SK-N-SH (cell line): ENCODE data around the gene GADD45B. TPM values are rescaled to one million over a fixed set of nuclear protein-coding genes. Genes with fewer than 3 reads are reported as not detected.

Source experiments
- CTCF ChIA-PET: fragments of 300-600, 350-600 bp; formaldehyde crosslinking; extraction: SDS; loops from one replicate; lab custom pipeline; 2021; lab: Yijun Ruan, JAX
- POLR2A ChIA-PET: fragments of 350-600 bp; sonication (Branson Sonifier 250); formaldehyde crosslinking; extraction: SDS; loops from one replicate; lab custom pipeline; 2020; ENCODE audit warnings: antibody characterized with exemption, inconsistent platforms; lab: Yijun Ruan, JAX
- DNase-seq: peaks from one replicate; pipeline ENCODE4 v3.0.0; 2012
- H2AFZ ChIP-seq: fragments of 200-600 bp; sonication (generic); 2 replicates; pipeline ENCODE4 v1.8.1; 2016; ENCODE audit warnings: antibody characterized with exemption, mild to moderate bottlenecking, low read depth
- H3F3A ChIP-seq: fragments of 200-600 bp; sonication (generic); replicated peaks from 2 replicates; pipeline ENCODE3; 2016; ENCODE audit warnings: antibody characterized with exemption, mild to moderate bottlenecking; ENCODE audit not compliant: insufficient read depth
- H3K27ac ChIP-seq, 2 experiments: fragments of 200-500 bp in 1 of 2; fragments of 200-600 bp in 1 of 2; sonication (Bioruptor generic) in 1 of 2; sonication (generic), shearing (Covaris generic) in 1 of 2; 2 replicates each; pipeline versions ENCODE4 v1.5.1 to v1.6.1; 2014 to 2016; ENCODE audit warnings: low read depth in 2 of 2, inconsistent platforms in 1 of 2, low read length in 1 of 2, mild to moderate bottlenecking in 1 of 2, mixed read lengths in 1 of 2
- H3K27me3 ChIP-seq: fragments of 200-600 bp; sonication (generic), shearing (Covaris generic); 2 replicates; pipeline ENCODE4 v1.6.1; 2016; ENCODE audit warnings: mixed run types; ENCODE audit not compliant: insufficient read depth
- H3K36me3 ChIP-seq, 2 experiments: fragments of 200-500 bp in 1 of 2; fragments of 200-600 bp in 1 of 2; sonication (Bioruptor generic) in 1 of 2; sonication (generic) in 1 of 2; replicated peaks in 1 of 2; 2 replicates each; pipeline versions ENCODE3 to v1.5.1; 2014 to 2016; ENCODE audit warnings: low read length in 1 of 2, mild to moderate bottlenecking in 1 of 2; ENCODE audit not compliant: insufficient read depth in 2 of 2, control insufficient read depth in 1 of 2
- H3K4me1 ChIP-seq, 2 experiments: fragments of 200-500 bp in 1 of 2; fragments of 200-600 bp in 1 of 2; sonication (Bioruptor generic) in 1 of 2; sonication (generic), shearing (Covaris generic) in 1 of 2; 2 replicates each; pipeline versions ENCODE4 v1.5.1 to v1.6.1; 2014 to 2016; ENCODE audit warnings: low read depth in 1 of 2, low read length in 1 of 2, mixed run types in 1 of 2; ENCODE audit not compliant: insufficient read depth in 2 of 2, control insufficient read depth in 1 of 2
- H3K4me2 ChIP-seq: fragments of 200-600 bp; sonication (generic), shearing (Covaris generic); 2 replicates; pipeline ENCODE4 v1.6.1; 2017; ENCODE audit warnings: mixed run types
- H3K4me3 ChIP-seq, 2 experiments: fragments of 200-500 bp in 1 of 2; fragments of 200-600 bp in 1 of 2; sonication (Bioruptor generic) in 1 of 2; sonication (generic), shearing (Covaris generic) in 1 of 2; 2 replicates each; pipeline versions ENCODE4 v1.5.1 to v1.8.1; 2014 to 2016; ENCODE audit warnings: low read depth in 2 of 2, inconsistent platforms in 1 of 2, low read length in 1 of 2, mild to moderate bottlenecking in 1 of 2, mixed read lengths in 1 of 2, moderate library complexity in 1 of 2
- H3K79me2 ChIP-seq: fragments of 200-600 bp; sonication (generic); 2 replicates; pipeline ENCODE4 v1.8.1; 2017; ENCODE audit warnings: mild to moderate bottlenecking; ENCODE audit not compliant: insufficient read depth
- H3K9ac ChIP-seq: fragments of 200-600 bp; sonication (generic); 2 replicates; pipeline ENCODE4 v1.6.1; 2017; ENCODE audit warnings: mixed run types
- H3K9me2 ChIP-seq: fragments of 200-600 bp; sonication (generic); 2 replicates; pipeline ENCODE4 v1.6.1; 2017; ENCODE audit warnings: mixed run types
- H3K9me3 ChIP-seq: fragments of 200-600 bp; sonication (generic); 2 replicates; pipeline ENCODE4 v1.6.1; 2017; ENCODE audit warnings: mixed run types, mild to moderate bottlenecking, moderate library complexity
- H4K20me1 ChIP-seq: fragments of 200-600 bp; sonication (generic); 2 replicates; pipeline ENCODE4 v1.6.1; 2017; ENCODE audit warnings: mild to moderate bottlenecking, mixed run types; ENCODE audit not compliant: insufficient read depth
- IRF3 ChIP-seq: fragments of 150-350 bp; IDR thresholded peaks from 2 replicates; pipeline ENCODE4 v1.6.1; 2016; ENCODE audit warnings: mild to moderate bottlenecking, low read depth, low read length
- NFIC ChIP-seq: IDR thresholded peaks from 2 replicates; pipeline ENCODE4 v1.4.0; 2012; ENCODE audit warnings: borderline replicate concordance
- SIN3A ChIP-seq: IDR thresholded peaks from 2 replicates; pipeline ENCODE4 v1.6.1; 2012; ENCODE audit warnings: low read depth, mild to moderate bottlenecking, low read length, moderate library complexity, borderline replicate concordance
- WGBS: methylation state at CpG from one replicate; pipeline ENCODE4 v1.1.6; 2017; ENCODE audit warnings: low lambda C conversion rate; 5-methylcytosine and 5-hydroxymethylcytosine counted together
- polyA plus RNA-seq, 3 experiments: library from polyadenylated mRNA; depleted of rRNA; stranded (reverse); fragments of >200 nt; gene quantifications; 2 replicates each; pipeline ENCODE4 v1.2.3, GENCODE V29; 2012
- small RNA-seq, 7 experiments: library from RNA; depleted of rRNA; stranded (forward); fragments of <200 nt; gene quantifications; one replicate each; pipeline ENCODE3, GENCODE V24; 2012

The GADD45B gene
- polyA plus RNA-seq, 1 of the 3 experiments (the other 2 are of a cell fraction): 67.6 TPM

- no peaks in the 10 kb centered on the region for H3K9me2 ChIP-seq
- WGBS: 82% methylated on average over 4 of the region's 4 CpGs
- H3K9me3 ChIP-seq: 0 out of 2 replicates have a peak, but pooled peaks cover 2% of the 10 kb centered on the region
- no peak overlapping the region for H3K4me2 ChIP-seq
- no peaks in the 10 kb centered on the region; a peak in 2 of 4 replicates for H3K4me1 ChIP-seq
- no peaks in the 10 kb centered on the region for H3K27me3 ChIP-seq
- H3K79me2 ChIP-seq: no peaks in the 10 kb centered on the region
- H3K27ac ChIP-seq: no peak overlapping the region
- peaks cover 39% of the 10 kb centered on the region for H3F3A ChIP-seq
- DNase-seq: peak; percentile 12
- POLR2A ChIA-PET: no interaction called here
- no peak overlapping the region for H3K4me3 ChIP-seq
- no peaks in the 10 kb centered on the region for H3K36me3 ChIP-seq
- TF ChIP-seq SIN3A: no peak
- no peak for TF ChIP-seq NFIC
- TF ChIP-seq IRF3: no peak
- TF ChIP-seq, all 33 proteins: peak for 0
- CTCF ChIA-PET: interaction anchor here (0.8 kb wide), 1 partner anchor 16 kb away, joined by 3 read pairs; no protein-coding TSS in a partner anchor
- Histone ChIP-seq H2AFZ (no peak overlapping the region), H4K20me1 (no peaks in the 10 kb centered on the region), H3K9ac (no peak overlapping the region)
Observed at GRCh38 chr19:2527686-2528085, 51.8 kb downstream of the GADD45B start.

Small RNA genes lying within 50 kb of the gene (small RNA-seq; reads per million reads assigned to genes)
- gene RNU6-993P: 0 reads per million in 7 experiments

Other genes starting within 250 kb of the GADD45B start
- 128 and 151 TPM in 2 replicates for gene PLEKHJ1, start 239.8 kb upstream of the GADD45B start, polyA plus RNA-seq (2012; rRNA removed)
- gene SF3A2, start 239.3 kb upstream of the GADD45B start, polyA plus RNA-seq (2012; rRNA removed): 35.0 and 55.8 TPM in 2 replicates
- gene AMH, start 226.8 kb upstream of the GADD45B start, polyA plus RNA-seq (2012; rRNA removed): 16.0 and 18.1 TPM in 2 replicates
- 0.76 and 0.88 TPM in 2 replicates for gene JSRP1, start 219.7 kb upstream of the GADD45B start, polyA plus RNA-seq (2012; rRNA removed)
- gene PEAK3, start 194.0 kb upstream of the GADD45B start, polyA plus RNA-seq (2012; rRNA removed): not detected in 2 replicates
- gene LINGO3, start 168.0 kb upstream of the GADD45B start, polyA plus RNA-seq (2012; rRNA removed): not detected in 2 replicates
- gene LSM7, start 147.5 kb upstream of the GADD45B start, polyA plus RNA-seq (2012; rRNA removed): 1,077 and 1,193 TPM in 2 replicates
- 48.5 and 58.1 TPM in 2 replicates for gene SPPL2B, start 147.4 kb upstream of the GADD45B start, polyA plus RNA-seq (2012; rRNA removed)
- not detected in 2 replicates for gene TMPRSS9, start 115.9 kb upstream of the GADD45B start, polyA plus RNA-seq (2012; rRNA removed)
- 76.0 and 76.9 TPM in 2 replicates for gene TIMM13, start 48.5 kb upstream of the GADD45B start, polyA plus RNA-seq (2012; rRNA removed)
- gene LMNB2, start 19.2 kb upstream of the GADD45B start, polyA plus RNA-seq (2012; rRNA removed): 106 and 116 TPM in 2 replicates
- gene GNG7, start 226.6 kb downstream of the GADD45B start, polyA plus RNA-seq (2012; rRNA removed): 1.6 and 2.2 TPM in 2 replicates
- gene DIRAS1, start 245.2 kb downstream of the GADD45B start, polyA plus RNA-seq (2012; rRNA removed): 9.0 and 9.7 TPM in 2 replicates